ENCODE data around the gene ZFYVE28. TPM values are rescaled to one million over a fixed set of nuclear protein-coding genes. Genes with fewer than 3 reads are reported as not detected.
A peak's percentile ranks its signal among the peaks of the same experiment; 100 is the strongest.

ZFYVE28 gene
- total and polyA plus RNA-seq, 2 donors (not counting 1 experiment from before 2014, with no cell fraction given): 5.8 to 12.1 TPM

- Histone ChIP-seq H3K4me3 (ENCODE audit: control extremely low read depth in 1 of 5, extremely low read depth in 1 of 5, insufficient read depth in 1 of 5, low read depth in 2 of 5, low read length in 4 of 5) (no peak overlapping the region), H3K4me2 (replicated peaks; ENCODE audit: low read depth, low read length, poor library complexity, severe bottlenecking) (no peak overlapping the region), H2AFZ (ENCODE audit: insufficient read depth, low read depth, low read length, poor library complexity, severe bottlenecking) (no peak overlapping the region), H3K79me2 (ENCODE audit: control insufficient read depth, insufficient read depth, low read length) (no peaks in the 10 kb centered on the region), H4K20me1 (ENCODE audit: control insufficient read depth, insufficient read depth, low read length, poor library complexity, severe bottlenecking) (no peaks in the 10 kb centered on the region), H3K9ac (ENCODE audit: low read length) (no peak overlapping the region), H3K4me1 (ENCODE audit: control insufficient read depth in 2 of 2, insufficient read depth in 2 of 2, low read length in 2 of 2) (peaks cover 13 to 15% of the 10 kb centered on the region in 2 donors), H3K27me3 (replicated peaks in 1 of 4; ENCODE audit: control extremely low read depth in 1 of 4, control insufficient read depth in 3 of 4, insufficient read depth in 4 of 4, low read length in 3 of 4) (peaks cover 0 to 29% (median 15%) of the 10 kb centered on the region in 4 experiments), H3K36me3 (replicated peaks in 1 of 2; ENCODE audit: control extremely low read depth in 1 of 2, control insufficient read depth in 1 of 2, extremely low read depth in 1 of 2, insufficient read depth in 2 of 2, low read length in 1 of 2) (no peaks in the 10 kb centered on the region), H3K27ac (ENCODE audit: low read length in 2 of 2) (no peak overlapping the region), H3K9me3 (ENCODE audit: control extremely low read depth in 1 of 3, control insufficient read depth in 2 of 3, insufficient read depth in 1 of 3, low read length in 2 of 3) (peaks cover 0 to 3% (median 0%) of the 10 kb centered on the region in 3 donors)
- ATAC-seq (ENCODE audit: low read depth) (no peak), DNase-seq (no peak)
- H3K9me3 Mint-ChIP-seq (ENCODE audit: insufficient read depth): no peaks in the 10 kb centered on the region
- no peak overlapping the region for H3K4me3 Mint-ChIP-seq
- H3K27me3 Mint-ChIP-seq: peaks cover 29% of the 10 kb centered on the region
- TF ChIP-seq EZH2 (IDR thresholded peaks at IDR 0.05; ENCODE audit: borderline replicate concordance, insufficient read depth, low read depth, low read length, poor library complexity, severe bottlenecking): no peak
- TF ChIP-seq, protein P1, sequence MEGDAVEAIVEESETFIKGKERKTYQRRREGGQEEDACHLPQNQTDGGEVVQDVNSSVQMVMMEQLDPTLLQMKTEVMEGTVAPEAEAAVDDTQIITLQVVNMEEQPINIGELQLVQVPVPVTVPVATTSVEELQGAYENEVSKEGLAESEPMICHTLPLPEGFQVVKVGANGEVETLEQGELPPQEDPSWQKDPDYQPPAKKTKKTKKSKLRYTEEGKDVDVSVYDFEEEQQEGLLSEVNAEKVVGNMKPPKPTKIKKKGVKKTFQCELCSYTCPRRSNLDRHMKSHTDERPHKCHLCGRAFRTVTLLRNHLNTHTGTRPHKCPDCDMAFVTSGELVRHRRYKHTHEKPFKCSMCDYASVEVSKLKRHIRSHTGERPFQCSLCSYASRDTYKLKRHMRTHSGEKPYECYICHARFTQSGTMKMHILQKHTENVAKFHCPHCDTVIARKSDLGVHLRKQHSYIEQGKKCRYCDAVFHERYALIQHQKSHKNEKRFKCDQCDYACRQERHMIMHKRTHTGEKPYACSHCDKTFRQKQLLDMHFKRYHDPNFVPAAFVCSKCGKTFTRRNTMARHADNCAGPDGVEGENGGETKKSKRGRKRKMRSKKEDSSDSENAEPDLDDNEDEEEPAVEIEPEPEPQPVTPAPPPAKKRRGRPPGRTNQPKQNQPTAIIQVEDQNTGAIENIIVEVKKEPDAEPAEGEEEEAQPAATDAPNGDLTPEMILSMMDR (IDR thresholded peaks at IDR 0.05): no peak
- WGBS (ENCODE audit: insufficient coverage): 87% methylated on average over 10 of the region's 10 CpGs
- CTCF ChIA-PET: no interaction called here
- H3K27ac Mint-ChIP-seq: no peak overlapping the region
- POLR2A ChIA-PET: no interaction called here
- H3K4me1 Mint-ChIP-seq: peaks cover 22% of the 10 kb centered on the region
- intact Hi-C loops (cut with micrococcal nuclease): no loop called here
These were observed 5.2 kb upstream of the ZFYVE28 start for GRCh38 chr4:2423695-2424094.

- POLR2A ChIA-PET: no interaction called here
- H3K27ac ChIP-seq (ENCODE audit: low read length in 2 of 2): no peak overlapping the region
- intact Hi-C loops (cut with micrococcal nuclease): no loop called here
- no peak overlapping the region for H3K4me3 ChIP-seq (ENCODE audit: control extremely low read depth in 1 of 5, extremely low read depth in 1 of 5, insufficient read depth in 1 of 5, low read depth in 2 of 5, low read length in 4 of 5)
- Mint-ChIP-seq H3K9me3 (ENCODE audit: insufficient read depth) (no peaks in the 10 kb centered on the region), H3K27me3 (peaks cover 28% of the 10 kb centered on the region), H3K4me3 (no peak overlapping the region), H3K4me1 (peaks cover 23% of the 10 kb centered on the region), H3K27ac (peak overlapping the region; percentile 15)
- ATAC-seq (ENCODE audit: low read depth): no peak
- 0% methylated on average over 1 of the region's 4 CpGs for WGBS (ENCODE audit: insufficient coverage)
- no peaks in the 10 kb centered on the region for H3K36me3 ChIP-seq (replicated peaks in 1 of 2; ENCODE audit: control extremely low read depth in 1 of 2, control insufficient read depth in 1 of 2, extremely low read depth in 1 of 2, insufficient read depth in 2 of 2, low read length in 1 of 2)
- H2AFZ ChIP-seq (ENCODE audit: insufficient read depth, low read depth, low read length, poor library complexity, severe bottlenecking): no peak overlapping the region
- DNase-seq: no peak
- no peaks in the 10 kb centered on the region for H3K79me2 ChIP-seq (ENCODE audit: control insufficient read depth, insufficient read depth, low read length)
- H3K4me1 ChIP-seq (ENCODE audit: control insufficient read depth in 2 of 2, insufficient read depth in 2 of 2, low read length in 2 of 2): peaks cover 14 to 16% of the 10 kb centered on the region in 2 donors
- CTCF ChIA-PET: no interaction called here
- H3K4me2 ChIP-seq (replicated peaks; ENCODE audit: low read depth, low read length, poor library complexity, severe bottlenecking): no peak overlapping the region
- H3K9me3 ChIP-seq (ENCODE audit: control extremely low read depth in 1 of 3, control insufficient read depth in 2 of 3, insufficient read depth in 1 of 3, low read length in 2 of 3): peaks cover 0 to 4% (median 0%) of the 10 kb centered on the region in 3 donors
- no peaks in the 10 kb centered on the region for H4K20me1 ChIP-seq (ENCODE audit: control insufficient read depth, insufficient read depth, low read length, poor library complexity, severe bottlenecking)
- H3K27me3 ChIP-seq (replicated peaks in 1 of 4; ENCODE audit: control extremely low read depth in 1 of 4, control insufficient read depth in 3 of 4, insufficient read depth in 4 of 4, low read length in 3 of 4): peaks cover 0 to 30% (median 15%) of the 10 kb centered on the region in 4 experiments
- TF ChIP-seq EZH2 (IDR thresholded peaks at IDR 0.05; ENCODE audit: borderline replicate concordance, insufficient read depth, low read depth, low read length, poor library complexity, severe bottlenecking): no peak
- TF ChIP-seq, protein P1 (IDR thresholded peaks at IDR 0.05): no peak
- no peak overlapping the region for H3K9ac ChIP-seq (ENCODE audit: low read length)
These were observed 4.6 kb upstream of the ZFYVE28 start for GRCh38 chr4:2423066-2423465.

Data from B cell (primary cell).